AG04449 (cell line): ENCODE results near the gene CIT.
"Not testable (repeated sequence)": the region's sequence is repeated elsewhere in the genome, so short reads cannot be mapped to it uniquely, and the experiment has no call there.

Source experiments
- CTCF ChIA-PET: fragments of 350-600 bp; formaldehyde crosslinking; extraction: SDS; loops from one replicate; lab custom pipeline; 2021; ENCODE audit warnings: antibody characterized with exemption; lab: Yijun Ruan, JAX
- POLR2A ChIA-PET: fragments of 400-600, 350-600 bp; formaldehyde crosslinking; extraction: SDS; loops from one replicate; lab custom pipeline; 2020; ENCODE audit warnings: antibody characterized with exemption, inconsistent platforms; lab: Yijun Ruan, JAX
- DNase-seq: peaks from one replicate; pipeline ENCODE4 v3.0.0-alpha.2; 2010; ENCODE audit warnings: low read depth, low spot score
- H3K4me3 ChIP-seq: 2 replicates; pipeline ENCODE4 v1.5.1; 2011; ENCODE audit warnings: low read depth, mild to moderate bottlenecking, control low read depth, low read length
- TF ChIP-seq, protein P1 (sequence below): IDR thresholded peaks from one replicate; pipeline ENCODE4 v1.5.1; 2011; ENCODE audit warnings: mild to moderate bottlenecking, moderate library complexity, low read length, control low read depth, inconsistent platforms; ENCODE audit not compliant: insufficient read depth; ENCODE audit errors: missing control alignments

Gene CIT

DNA sequence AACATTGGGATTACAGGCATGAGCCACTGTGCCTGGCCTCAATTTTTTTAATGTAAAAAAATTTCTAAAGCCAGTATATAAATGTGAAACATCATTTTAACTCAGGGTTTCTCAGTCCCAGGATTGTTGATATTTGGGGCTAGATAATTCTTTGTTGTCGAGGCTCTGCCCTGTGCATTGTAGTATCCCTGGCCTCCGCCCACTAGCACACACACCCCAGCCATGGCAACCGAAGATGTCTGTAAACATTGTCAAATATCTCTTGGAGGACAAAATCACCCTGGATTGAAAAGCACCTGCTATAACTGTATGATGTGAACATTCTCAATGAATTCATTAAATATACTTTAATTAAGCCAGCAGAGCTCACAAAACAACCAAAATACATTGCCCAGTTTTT lies 8.4 kb upstream of the CIT start:
- no peak for DNase-seq
- TF ChIP-seq, protein P1, sequence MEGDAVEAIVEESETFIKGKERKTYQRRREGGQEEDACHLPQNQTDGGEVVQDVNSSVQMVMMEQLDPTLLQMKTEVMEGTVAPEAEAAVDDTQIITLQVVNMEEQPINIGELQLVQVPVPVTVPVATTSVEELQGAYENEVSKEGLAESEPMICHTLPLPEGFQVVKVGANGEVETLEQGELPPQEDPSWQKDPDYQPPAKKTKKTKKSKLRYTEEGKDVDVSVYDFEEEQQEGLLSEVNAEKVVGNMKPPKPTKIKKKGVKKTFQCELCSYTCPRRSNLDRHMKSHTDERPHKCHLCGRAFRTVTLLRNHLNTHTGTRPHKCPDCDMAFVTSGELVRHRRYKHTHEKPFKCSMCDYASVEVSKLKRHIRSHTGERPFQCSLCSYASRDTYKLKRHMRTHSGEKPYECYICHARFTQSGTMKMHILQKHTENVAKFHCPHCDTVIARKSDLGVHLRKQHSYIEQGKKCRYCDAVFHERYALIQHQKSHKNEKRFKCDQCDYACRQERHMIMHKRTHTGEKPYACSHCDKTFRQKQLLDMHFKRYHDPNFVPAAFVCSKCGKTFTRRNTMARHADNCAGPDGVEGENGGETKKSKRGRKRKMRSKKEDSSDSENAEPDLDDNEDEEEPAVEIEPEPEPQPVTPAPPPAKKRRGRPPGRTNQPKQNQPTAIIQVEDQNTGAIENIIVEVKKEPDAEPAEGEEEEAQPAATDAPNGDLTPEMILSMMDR, result no peak
- ChIA-PET POLR2A (no interaction called here), CTCF (interaction anchor here (1.1 to 2.0 kb wide), 2 partner anchors 18 to 22 kb away, joined by 3 to 10 read pairs; no protein-coding TSS in a partner anchor)
- no peak overlapping the region for H3K4me3 ChIP-seq

DNA sequence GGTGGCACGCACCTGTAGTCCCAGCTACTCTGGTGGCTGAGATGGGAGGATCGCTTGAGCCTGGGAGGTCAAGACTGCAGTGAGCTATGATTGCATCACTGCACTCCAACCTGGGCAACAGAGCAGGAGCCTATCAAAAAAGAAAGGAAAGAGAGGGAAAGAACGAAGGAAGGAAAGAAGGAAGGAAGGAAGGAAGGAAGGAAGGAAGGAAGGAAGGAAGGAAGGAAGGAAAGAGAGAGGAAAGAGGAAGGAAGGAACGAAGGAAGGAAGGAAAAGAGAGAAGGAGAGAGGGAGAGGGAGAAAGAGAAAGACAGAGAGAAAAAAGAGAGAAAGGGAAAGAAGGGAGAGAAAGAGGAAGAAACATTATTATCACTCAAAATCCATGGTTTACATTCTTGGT lies 6.7 kb upstream of the CIT start:
- H3K4me3 ChIP-seq, CTCF ChIA-PET, POLR2A ChIA-PET, DNase-seq: not testable (repeated sequence)

DNA sequence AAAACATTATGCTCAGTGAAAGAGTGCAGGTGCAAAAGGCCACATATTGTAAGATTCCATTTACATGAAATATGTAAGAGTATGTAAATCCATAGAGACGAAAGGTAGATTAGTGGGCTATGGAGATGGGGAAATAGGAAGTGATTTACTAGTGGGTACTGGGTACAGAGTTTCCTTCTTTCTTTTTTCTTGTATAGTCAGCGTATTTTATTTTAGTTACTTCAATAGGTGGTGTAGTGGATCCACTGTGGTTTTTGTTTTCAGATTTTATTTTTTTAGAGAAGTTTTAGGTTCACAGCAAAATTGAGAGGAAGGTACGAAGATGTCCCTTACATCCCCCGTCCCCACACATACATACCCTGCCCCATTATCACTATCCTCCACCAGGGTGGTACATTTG lies 6.1 kb upstream of the CIT start:
- TF ChIP-seq, protein P1, result no peak
- no peak for DNase-seq
- no peak overlapping the region for H3K4me3 ChIP-seq
- CTCF ChIA-PET, result no interaction called here
- POLR2A ChIA-PET, result no interaction called here

DNA sequence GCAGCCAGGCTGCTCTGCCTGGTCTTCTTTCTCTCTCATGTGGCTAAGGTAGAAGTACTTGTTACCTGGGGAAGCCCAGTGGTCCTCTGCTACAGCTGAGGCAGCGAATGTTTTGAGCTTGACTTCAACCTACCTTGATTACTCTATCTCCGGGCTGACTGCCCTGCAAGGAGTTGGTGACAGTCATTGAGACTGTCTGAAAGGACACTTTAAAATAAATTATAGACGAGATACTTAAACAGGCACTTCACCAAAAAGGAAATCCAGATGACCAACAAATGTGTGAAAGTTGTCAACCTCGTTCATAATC lies 474 bp upstream of the CIT start:
- TF ChIP-seq, protein P1, result no peak
- peak overlapping the region; percentile 92 for H3K4me3 ChIP-seq
- ChIA-PET POLR2A (no interaction called here), CTCF (no interaction called here)
- DNase-seq, result no peak

DNA sequence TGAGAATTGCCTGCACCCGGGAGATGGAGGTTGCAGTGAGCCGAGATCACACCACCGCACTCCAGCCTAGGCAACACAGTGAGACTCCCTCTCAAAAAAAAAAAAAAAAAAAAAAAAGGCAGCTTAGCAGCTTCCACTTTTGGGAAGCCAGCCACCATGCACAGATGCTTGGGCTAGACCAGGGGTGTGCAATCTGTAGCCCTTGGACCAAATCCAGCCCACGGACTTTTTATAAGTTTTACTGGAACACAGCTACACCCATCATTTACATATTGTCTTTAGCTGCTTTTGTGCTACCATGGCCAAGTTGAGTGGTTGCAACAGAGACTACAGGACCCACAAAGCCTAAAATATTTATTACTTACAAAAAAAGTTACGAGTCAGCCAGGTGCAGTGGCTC lies 6.7 kb downstream of the CIT start:
- ChIA-PET POLR2A (interaction anchor here (0.6 to 1.3 kb wide), 2 partner anchors 9 to 203 kb away, joined by 3 to 4 read pairs; partner anchors contain the start of gene PRKAB1), CTCF (interaction anchor here (0.8 to 1.9 kb wide), 2 partner anchors 30 to 89 kb away, joined by 5 to 6 read pairs; no protein-coding TSS in a partner anchor)
- DNase-seq, result no peak
- no peak overlapping the region for H3K4me3 ChIP-seq
- TF ChIP-seq, protein P1, result no peak

DNA sequence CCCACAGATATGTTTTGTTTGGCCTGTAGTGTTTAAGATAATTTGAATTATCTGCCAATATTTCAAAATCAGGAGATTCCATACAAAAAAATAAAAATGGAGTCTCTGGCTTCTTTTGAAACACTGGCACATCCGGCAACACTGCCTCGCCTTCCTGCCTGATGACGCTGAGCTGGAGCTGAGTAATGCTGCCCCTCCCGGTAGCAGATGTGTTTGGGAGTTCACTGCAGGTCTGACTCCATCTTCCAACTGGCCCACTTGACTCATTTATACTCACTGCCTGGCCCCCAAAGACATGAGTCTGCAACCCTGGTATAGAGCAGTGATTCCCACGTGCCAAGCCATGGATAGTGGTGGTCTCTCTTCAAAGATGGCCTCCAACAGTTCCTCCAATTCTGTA lies 7.4 kb downstream of the CIT start:
- ChIA-PET POLR2A (interaction anchor here (0.6 to 1.3 kb wide), 2 partner anchors 23 to 202 kb away, joined by 3 read pairs; partner anchors contain the start of gene PRKAB1), CTCF (interaction anchor here (1.3 to 1.9 kb wide), 2 partner anchors 28 to 89 kb away, joined by 3 to 6 read pairs; no protein-coding TSS in a partner anchor)
- TF ChIP-seq, protein P1, result peak; percentile 17
- H3K4me3 ChIP-seq, result no peak overlapping the region
- peak; percentile 72 for DNase-seq

DNA sequence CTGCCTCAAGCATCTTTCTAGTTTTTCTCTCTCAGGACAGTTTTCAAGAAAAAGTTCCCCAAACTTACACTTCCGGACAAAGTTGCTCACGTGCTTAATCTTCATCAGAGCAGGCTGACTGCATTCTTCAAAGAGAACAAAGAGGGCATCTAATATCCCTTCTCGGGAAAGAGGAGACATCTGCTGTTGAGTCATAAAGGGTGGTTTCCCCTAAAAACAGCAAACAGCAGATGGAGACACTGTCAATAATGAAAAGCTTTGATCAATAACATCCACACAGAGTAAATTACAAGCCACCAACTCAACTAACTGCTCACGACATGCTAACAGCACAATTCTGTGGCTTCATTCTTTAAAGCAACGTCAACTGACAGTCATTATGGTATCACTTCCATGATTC lies 8.1 kb downstream of the CIT start:
- ChIA-PET POLR2A (no interaction called here), CTCF (interaction anchor here (1.3 to 1.9 kb wide), 2 partner anchors 27 to 88 kb away, joined by 3 to 6 read pairs; no protein-coding TSS in a partner anchor)
- no peak for DNase-seq
- no peak overlapping the region for H3K4me3 ChIP-seq
- TF ChIP-seq, protein P1, result no peak
